ENCODE measurements around the gene OAS3.

Gene OAS3

GRCh38 chr12:113002155-113002554, 63.9 kb downstream of the OAS3 start:
- Histone ChIP-seq H3K36me3 (ENCODE audit: insufficient read depth, low read length) (no peaks in the 10 kb centered on the region), H3K9ac (ENCODE audit: low read depth, low read length, poor library complexity, severe bottlenecking) (no peak overlapping the region)
- no peak for TF ChIP-seq EZH2phosphoT487 (IDR thresholded peaks at IDR 0.05; ENCODE audit: borderline replicate concordance)
- TF ChIP-seq CTCF (conservative IDR thresholded peaks at IDR 0.05; ENCODE audit: low read length), result no peak

GRCh38 chr12:113002676-113003075, 64.4 kb downstream of the OAS3 start:
- TF ChIP-seq EZH2phosphoT487 (IDR thresholded peaks at IDR 0.05; ENCODE audit: borderline replicate concordance) (no peak), CTCF (conservative IDR thresholded peaks at IDR 0.05; ENCODE audit: low read length) (no peak)
- no peak overlapping the region for H3K4me2 ChIP-seq (ENCODE audit: low read depth, low read length, poor library complexity, severe bottlenecking)
- H2AFZ ChIP-seq (ENCODE audit: low read length), result no peak overlapping the region

More at GRCh38 chr12:113002155-113002554, 63.9 kb downstream of the OAS3 start:
- no peaks in the 10 kb centered on the region for H3K79me2 ChIP-seq (ENCODE audit: insufficient read depth, low read length)
- H3K27me3 ChIP-seq (ENCODE audit: insufficient read depth, low read length, poor library complexity, severe bottlenecking), result no peaks in the 10 kb centered on the region
- H2AFZ ChIP-seq (ENCODE audit: low read length), result no peak overlapping the region
- H3K4me1 ChIP-seq (ENCODE audit: insufficient read depth, low read length, poor library complexity, severe bottlenecking), result no peaks in the 10 kb centered on the region
- no peaks in the 10 kb centered on the region for H3F3A ChIP-seq (ENCODE audit: low read depth)
- H3K4me3 ChIP-seq (ENCODE audit: low read length, poor library complexity, severe bottlenecking), result no peak overlapping the region
- H3K4me2 ChIP-seq (ENCODE audit: low read depth, low read length, poor library complexity, severe bottlenecking), result no peak overlapping the region
- H4K20me1 ChIP-seq (ENCODE audit: insufficient read depth, low read length, poor library complexity, severe bottlenecking), result no peaks in the 10 kb centered on the region
- H3K9me2 ChIP-seq (replicated peaks; ENCODE audit: low read depth, low read length), result no peaks in the 10 kb centered on the region
- H3K9me3 ChIP-seq (ENCODE audit: insufficient read depth, low read depth, low read length), result no peaks in the 10 kb centered on the region

GRCh38 chr12:113003636-113004035, 65.4 kb downstream of the OAS3 start:
- H3K79me2 ChIP-seq (ENCODE audit: insufficient read depth, low read length), result no peaks in the 10 kb centered on the region
- no peaks in the 10 kb centered on the region for H3K4me1 ChIP-seq (ENCODE audit: insufficient read depth, low read length, poor library complexity, severe bottlenecking)
- no peaks in the 10 kb centered on the region for H3K36me3 ChIP-seq (ENCODE audit: insufficient read depth, low read length)
- no peak overlapping the region for H3K4me3 ChIP-seq (ENCODE audit: low read length, poor library complexity, severe bottlenecking)
- H3K9ac ChIP-seq (ENCODE audit: low read depth, low read length, poor library complexity, severe bottlenecking), result no peak overlapping the region
- TF ChIP-seq CTCF (conservative IDR thresholded peaks at IDR 0.05; ENCODE audit: low read length), result no peak
- no peak for TF ChIP-seq EZH2phosphoT487 (IDR thresholded peaks at IDR 0.05; ENCODE audit: borderline replicate concordance)
- no peaks in the 10 kb centered on the region for H3K9me3 ChIP-seq (ENCODE audit: insufficient read depth, low read depth, low read length)
- H3F3A ChIP-seq (ENCODE audit: low read depth), result no peaks in the 10 kb centered on the region
- no peaks in the 10 kb centered on the region for H3K9me2 ChIP-seq (replicated peaks; ENCODE audit: low read depth, low read length)
- H4K20me1 ChIP-seq (ENCODE audit: insufficient read depth, low read length, poor library complexity, severe bottlenecking), result no peaks in the 10 kb centered on the region
- no peaks in the 10 kb centered on the region for H3K27me3 ChIP-seq (ENCODE audit: insufficient read depth, low read length, poor library complexity, severe bottlenecking)
- no peak overlapping the region for H2AFZ ChIP-seq (ENCODE audit: low read length)
- no peak overlapping the region for H3K4me2 ChIP-seq (ENCODE audit: low read depth, low read length, poor library complexity, severe bottlenecking)

More at GRCh38 chr12:113002676-113003075, 64.4 kb downstream of the OAS3 start:
- no peaks in the 10 kb centered on the region for H3K9me3 ChIP-seq (ENCODE audit: insufficient read depth, low read depth, low read length)
- H3K36me3 ChIP-seq (ENCODE audit: insufficient read depth, low read length), result no peaks in the 10 kb centered on the region
- H3K9me2 ChIP-seq (replicated peaks; ENCODE audit: low read depth, low read length), result no peaks in the 10 kb centered on the region
- no peaks in the 10 kb centered on the region for H3K4me1 ChIP-seq (ENCODE audit: insufficient read depth, low read length, poor library complexity, severe bottlenecking)
- no peak overlapping the region for H3K4me3 ChIP-seq (ENCODE audit: low read length, poor library complexity, severe bottlenecking)
- H3F3A ChIP-seq (ENCODE audit: low read depth), result no peaks in the 10 kb centered on the region
- no peak overlapping the region for H3K9ac ChIP-seq (ENCODE audit: low read depth, low read length, poor library complexity, severe bottlenecking)
- H4K20me1 ChIP-seq (ENCODE audit: insufficient read depth, low read length, poor library complexity, severe bottlenecking), result no peaks in the 10 kb centered on the region
- no peaks in the 10 kb centered on the region for H3K27me3 ChIP-seq (ENCODE audit: insufficient read depth, low read length, poor library complexity, severe bottlenecking)
- H3K79me2 ChIP-seq (ENCODE audit: insufficient read depth, low read length), result no peaks in the 10 kb centered on the region
